Neural progenitor cell (in vitro differentiated cells): ENCODE results near the gene PRRG2.

Source experiments
- CTCF ChIP-seq: fragments of 200-600 bp; sonication (generic); IDR thresholded peaks from 2 replicates; pipeline ENCODE4 v1.5.1; 2017; ENCODE audit warnings: antibody characterized with exemption, mild to moderate bottlenecking
- EZH2 ChIP-seq: fragments of 200-600 bp; sonication (generic); IDR thresholded peaks from 2 replicates; pipeline ENCODE4 v1.6.1; 2017; ENCODE audit warnings: antibody characterized with exemption, mild to moderate bottlenecking, moderate library complexity
- EZH2phosphoT487 ChIP-seq: fragments of 200-600 bp; sonication (generic); IDR thresholded peaks from 2 replicates; pipeline ENCODE4 v1.6.1; 2017; ENCODE audit warnings: antibody characterized with exemption

- TF ChIP-seq CTCF (no peak), EZH2 (no peak), EZH2phosphoT487 (no peak)
Measured at GRCh38 chr19:49602806-49603205, 21.7 kb downstream of the PRRG2 start.
